Ascending aorta (tissue), 2 donors: Measurements from ENCODE around the gene ELF3. TPM values are rescaled to one million over a fixed set of nuclear protein-coding genes. Genes with fewer than 3 reads are reported as not detected.

Source experiments
- DNase-seq, 2 donors: peaks; one replicate each; pipeline ENCODE4 v3.0.0-alpha.2; 2019; ENCODE audit warnings: low spot score in 2 of 2
- H3K27ac ChIP-seq, 2 donors: fragments of 200-600 bp; sonication (generic); one replicate each; pipeline ENCODE4 v1.5.1; 2016 to 2017; ENCODE audit warnings: mild to moderate bottlenecking in 1 of 2
- H3K27me3 ChIP-seq: fragments of 200-600 bp; sonication (generic); one replicate; pipeline ENCODE4 v1.5.1; 2017
- H3K36me3 ChIP-seq, 2 donors: fragments of 200-600 bp; sonication (generic); one replicate each; pipeline ENCODE4 v1.5.1; 2016
- H3K4me1 ChIP-seq, 2 donors: fragments of 200-600 bp; sonication (generic); one replicate each; pipeline ENCODE4 v1.5.1; 2016 to 2017; ENCODE audit warnings: mild to moderate bottlenecking in 1 of 2
- H3K4me3 ChIP-seq, 2 donors: fragments of 200-600 bp; sonication (generic); one replicate each; pipeline ENCODE4 v1.5.1; 2016 to 2017; ENCODE audit warnings: mild to moderate bottlenecking in 1 of 2
- H3K9me3 ChIP-seq, 2 donors: fragments of 200-600 bp; sonication (generic); one replicate each; pipeline ENCODE4 v1.5.1; 2016
- CTCF ChIP-seq, 3 experiments: fragments of 200-600 bp in 2 of 3; fragments of 450-650 bp in 1 of 3; sonication (generic) in 2 of 3; IDR thresholded peaks; one replicate each; pipeline ENCODE4 v1.5.1; 2016 to 2019; ENCODE audit warnings: antibody characterized with exemption in 3 of 3, mild to moderate bottlenecking in 1 of 3, moderate library complexity in 1 of 3
- intact Hi-C: fragments of 100-400 bp; cut with DNase I; formaldehyde crosslinking; loops from one replicate; pipeline ENCODE4 v1.15.1; 2023
- total RNA-seq: library from RNA; depleted of rRNA; stranded (reverse); fragments of >200 nt; gene quantifications from one replicate; pipeline ENCODE4 v1.1.0, GENCODE V29; 2016

Gene ELF3
- total RNA-seq, 1 donor from 2014 or later, result 0.96 TPM

- intact Hi-C loops, result no loop called here
- Histone ChIP-seq H3K4me1 (no peaks in the 10 kb centered on the region), H3K4me3 (no peak overlapping the region), H3K36me3 (no peaks in the 10 kb centered on the region), H3K27me3 (no peaks in the 10 kb centered on the region), H3K27ac (no peak overlapping the region), H3K9me3 (no peaks in the 10 kb centered on the region)
- TF ChIP-seq CTCF (IDR thresholded peaks at IDR 0.05), result no peak
- DNase-seq, result no peak
Observed at GRCh38 chr1:202045705-202046104, 35.3 kb downstream of the ELF3 start.

DNA sequence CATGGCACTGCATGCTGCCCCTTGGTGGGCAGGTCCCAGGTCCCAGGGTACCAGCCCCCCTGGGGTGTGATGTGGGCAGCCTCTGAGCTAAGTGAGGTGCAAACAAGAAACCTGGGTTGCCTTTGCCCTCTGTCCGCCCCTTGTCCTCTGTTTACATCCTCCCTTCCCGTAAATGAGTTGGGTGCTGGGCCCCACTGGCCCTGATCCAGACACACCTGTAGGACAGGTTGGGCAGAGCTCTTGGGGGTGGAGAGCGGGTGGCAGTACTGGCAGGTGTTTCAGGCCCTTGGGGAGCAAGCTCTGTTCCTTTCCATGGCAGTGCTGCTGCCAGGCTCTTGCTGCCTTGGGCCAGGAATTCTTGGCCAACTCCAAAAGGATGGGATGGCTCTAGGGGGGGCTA is 35.8 kb downstream of the ELF3 start:
- Histone ChIP-seq H3K4me1 (no peaks in the 10 kb centered on the region), H3K4me3 (no peak overlapping the region), H3K27me3 (no peaks in the 10 kb centered on the region), H3K36me3 (no peaks in the 10 kb centered on the region), H3K9me3 (no peaks in the 10 kb centered on the region), H3K27ac (no peak overlapping the region)
- no peak for TF ChIP-seq CTCF (IDR thresholded peaks at IDR 0.05)
- DNase-seq, result no peak
- intact Hi-C loops, result no loop called here

- DNase-seq, result no peak
- no peak for TF ChIP-seq CTCF (IDR thresholded peaks at IDR 0.05)
- H3K4me3 ChIP-seq, result no peak overlapping the region
- intact Hi-C loops, result no loop called here
- no peaks in the 10 kb centered on the region for H3K4me1 ChIP-seq
- no peaks in the 10 kb centered on the region for H3K9me3 ChIP-seq
- H3K27me3 ChIP-seq, result no peaks in the 10 kb centered on the region
- no peaks in the 10 kb centered on the region for H3K36me3 ChIP-seq
- no peak overlapping the region for H3K27ac ChIP-seq
Observed at GRCh38 chr1:202046748-202047708, 36.6 kb downstream of the ELF3 start.

- no peak overlapping the region for H3K4me3 ChIP-seq
- H3K9me3 ChIP-seq, result no peaks in the 10 kb centered on the region
- no peak for TF ChIP-seq CTCF (IDR thresholded peaks at IDR 0.05)
- no peaks in the 10 kb centered on the region for H3K27me3 ChIP-seq
- DNase-seq, result no peak
- H3K4me1 ChIP-seq, result no peaks in the 10 kb centered on the region
- intact Hi-C loops, result no loop called here
- H3K27ac ChIP-seq, result no peak overlapping the region
- H3K36me3 ChIP-seq, result no peaks in the 10 kb centered on the region
Observed at GRCh38 chr1:202047977-202048376, 37.6 kb downstream of the ELF3 start.

- no peak overlapping the region for H3K4me3 ChIP-seq
- H3K27me3 ChIP-seq, result no peaks in the 10 kb centered on the region
- no peaks in the 10 kb centered on the region for H3K36me3 ChIP-seq
- no peaks in the 10 kb centered on the region for H3K9me3 ChIP-seq
- intact Hi-C loops, result no loop called here
- TF ChIP-seq CTCF (IDR thresholded peaks at IDR 0.05), result no peak
- no peak overlapping the region for H3K27ac ChIP-seq
- H3K4me1 ChIP-seq, result no peaks in the 10 kb centered on the region
- no peak for DNase-seq
Observed at GRCh38 chr1:202049129-202049528, 38.7 kb downstream of the ELF3 start.
